Natural killer cell (primary cell): ENCODE measurements around the gene LRRC74B. TPM values are rescaled to one million over a fixed set of nuclear protein-coding genes. Genes with fewer than 3 reads are reported as not detected.

Source experiments
- ATAC-seq, 3 donors: fragments of 150-1000 bp in 2 of 3; fragments of 200-7000 bp in 1 of 3; cut with Tn5 transposase; 1 replicate in 1 of 3; 2 replicates in 2 of 3; pipeline ENCODE4 v1.10.0; 2021; ENCODE audit warnings: mild to moderate bottlenecking in 2 of 3, moderate library complexity in 2 of 3
- DNase-seq, 2 donors: peaks; one replicate each; pipeline versions ENCODE4 v3.0.0 to v3.0.0-alpha.2; 2013 to 2021; ENCODE audit warnings: mixed read lengths in 1 of 2
- H3K27ac ChIP-seq: one replicate; pipeline ENCODE4 v1.5.1; 2013; ENCODE audit warnings: mild to moderate bottlenecking, low read length
- H3K27me3 ChIP-seq: one replicate; pipeline ENCODE4 v1.6.1; 2013; ENCODE audit warnings: low read length; ENCODE audit not compliant: control insufficient read depth, insufficient read depth
- H3K36me3 ChIP-seq: one replicate; pipeline ENCODE4 v1.6.1; 2013; ENCODE audit warnings: low read length; ENCODE audit not compliant: control insufficient read depth, insufficient read depth
- H3K4me1 ChIP-seq: one replicate; pipeline ENCODE4 v1.6.1; 2013; ENCODE audit warnings: low read length; ENCODE audit not compliant: control insufficient read depth, insufficient read depth
- H3K4me3 ChIP-seq: one replicate; pipeline ENCODE4 v1.5.1; 2013; ENCODE audit warnings: low read length
- H3K9me3 ChIP-seq: one replicate; pipeline ENCODE4 v1.6.1; 2013; ENCODE audit warnings: low read length; ENCODE audit not compliant: control insufficient read depth, insufficient read depth
- H3K27ac Mint-ChIP-seq, 2 donors: one replicate each; pipeline ENCODE4 v1.8.0; 2022; ENCODE audit warnings: mild to moderate bottlenecking in 2 of 2, mixed read lengths in 2 of 2, moderate library complexity in 1 of 2
- H3K27me3 Mint-ChIP-seq, 2 donors: one replicate each; pipeline ENCODE4 v1.8.0; 2022; ENCODE audit warnings: low read depth in 2 of 2, mixed read lengths in 2 of 2
- H3K36me3 Mint-ChIP-seq: one replicate; pipeline ENCODE4 v1.8.0; 2022; ENCODE audit warnings: mixed read lengths
- H3K4me1 Mint-ChIP-seq, 2 donors: one replicate each; pipeline ENCODE4 v1.8.0; 2022; ENCODE audit warnings: mixed read lengths in 2 of 2
- H3K4me3 Mint-ChIP-seq: one replicate; pipeline ENCODE4 v1.8.0; 2022; ENCODE audit warnings: mild to moderate bottlenecking, moderate library complexity, mixed read lengths
- H3K9me3 Mint-ChIP-seq, 2 donors: one replicate each; pipeline ENCODE4 v1.8.0; 2022; ENCODE audit warnings: mixed read lengths in 2 of 2
- WGBS: methylation state at CpG from one replicate; pipeline ENCODE4 v1.1.7; 2013; ENCODE audit warnings: missing lambda C conversion rate; ENCODE audit not compliant: insufficient coverage; 5-methylcytosine and 5-hydroxymethylcytosine counted together
- intact Hi-C: fragments of 100-400 bp; cut with micrococcal nuclease; formaldehyde crosslinking; loops from one replicate; pipeline ENCODE4 v1.14.2; 2022
- total RNA-seq, 4 donors: library from RNA; stranded (reverse); fragments of 120-200 nt in 1 of 4; gene quantifications; one replicate each; pipeline versions ENCODE4 v1.2.3 to v1.2.4, GENCODE V29; 2013 to 2022
- TF ChIP-seq, protein P1 (sequence below): fragments of 200-600 bp; IDR thresholded peaks from one replicate; pipeline ENCODE4 v1.8.0; 2022; ENCODE audit warnings: antibody characterized with exemption

The LRRC74B gene
- total RNA-seq, 3 donors from 2014 or later (not counting 1 experiment from before 2014, with no cell fraction given), result 0.11 TPM; not detected in 2

DNA sequence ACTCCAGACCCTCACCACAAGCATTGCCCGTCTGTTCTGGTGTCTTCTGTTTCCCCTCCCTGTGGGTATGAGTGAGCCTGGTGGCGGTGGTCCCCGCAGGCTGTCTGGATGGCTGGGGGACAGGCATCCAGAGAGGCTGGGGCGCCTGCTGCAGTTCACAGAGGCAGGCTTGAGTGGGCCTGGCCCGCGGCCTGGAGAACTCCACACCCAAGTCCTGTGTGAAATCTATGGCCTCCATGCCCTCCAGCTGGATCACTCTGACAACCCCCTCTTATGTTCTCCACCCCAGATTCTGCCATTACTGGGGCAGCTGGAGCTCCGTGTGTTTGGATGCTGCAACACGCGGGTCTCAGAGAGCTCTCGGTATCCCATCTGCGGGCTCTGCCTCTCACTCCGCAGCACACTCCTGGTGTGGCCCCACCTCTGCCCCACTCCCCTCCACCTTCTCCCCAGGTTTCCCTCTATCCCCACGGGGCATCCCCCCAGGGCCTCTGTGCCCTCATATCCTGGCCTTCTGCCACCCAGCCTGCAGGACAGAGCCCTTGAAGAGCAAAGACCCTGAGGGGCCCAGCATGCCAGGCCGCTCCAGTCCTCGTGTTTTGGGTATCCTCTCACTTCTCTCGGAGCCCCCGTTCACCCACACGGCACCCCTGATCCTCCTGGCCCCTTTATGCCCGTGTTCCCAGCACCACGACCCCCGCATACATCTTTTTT lies 31.3 kb downstream of the LRRC74B start:
- no peak overlapping the region for H3K4me3 ChIP-seq
- no peak overlapping the region for H3K27ac ChIP-seq
- no peaks in the 10 kb centered on the region for H3K9me3 ChIP-seq
- H3K36me3 ChIP-seq, result no peaks in the 10 kb centered on the region
- H3K36me3 Mint-ChIP-seq, result no peaks in the 10 kb centered on the region
- H3K27ac Mint-ChIP-seq, result no peak overlapping the region
- no peaks in the 10 kb centered on the region for H3K9me3 Mint-ChIP-seq
- ATAC-seq (no peak), DNase-seq (no peak)
- no peak overlapping the region for H3K4me3 Mint-ChIP-seq
- TF ChIP-seq, protein P1, sequence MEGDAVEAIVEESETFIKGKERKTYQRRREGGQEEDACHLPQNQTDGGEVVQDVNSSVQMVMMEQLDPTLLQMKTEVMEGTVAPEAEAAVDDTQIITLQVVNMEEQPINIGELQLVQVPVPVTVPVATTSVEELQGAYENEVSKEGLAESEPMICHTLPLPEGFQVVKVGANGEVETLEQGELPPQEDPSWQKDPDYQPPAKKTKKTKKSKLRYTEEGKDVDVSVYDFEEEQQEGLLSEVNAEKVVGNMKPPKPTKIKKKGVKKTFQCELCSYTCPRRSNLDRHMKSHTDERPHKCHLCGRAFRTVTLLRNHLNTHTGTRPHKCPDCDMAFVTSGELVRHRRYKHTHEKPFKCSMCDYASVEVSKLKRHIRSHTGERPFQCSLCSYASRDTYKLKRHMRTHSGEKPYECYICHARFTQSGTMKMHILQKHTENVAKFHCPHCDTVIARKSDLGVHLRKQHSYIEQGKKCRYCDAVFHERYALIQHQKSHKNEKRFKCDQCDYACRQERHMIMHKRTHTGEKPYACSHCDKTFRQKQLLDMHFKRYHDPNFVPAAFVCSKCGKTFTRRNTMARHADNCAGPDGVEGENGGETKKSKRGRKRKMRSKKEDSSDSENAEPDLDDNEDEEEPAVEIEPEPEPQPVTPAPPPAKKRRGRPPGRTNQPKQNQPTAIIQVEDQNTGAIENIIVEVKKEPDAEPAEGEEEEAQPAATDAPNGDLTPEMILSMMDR, result no peak
- 90% methylated on average over 21 of the region's 21 CpGs for WGBS
- no peaks in the 10 kb centered on the region for H3K4me1 ChIP-seq
- H3K27me3 Mint-ChIP-seq, result no peaks in the 10 kb centered on the region
- intact Hi-C loops, result no loop called here
- no peaks in the 10 kb centered on the region for H3K27me3 ChIP-seq
- no peaks in the 10 kb centered on the region for H3K4me1 Mint-ChIP-seq

DNA sequence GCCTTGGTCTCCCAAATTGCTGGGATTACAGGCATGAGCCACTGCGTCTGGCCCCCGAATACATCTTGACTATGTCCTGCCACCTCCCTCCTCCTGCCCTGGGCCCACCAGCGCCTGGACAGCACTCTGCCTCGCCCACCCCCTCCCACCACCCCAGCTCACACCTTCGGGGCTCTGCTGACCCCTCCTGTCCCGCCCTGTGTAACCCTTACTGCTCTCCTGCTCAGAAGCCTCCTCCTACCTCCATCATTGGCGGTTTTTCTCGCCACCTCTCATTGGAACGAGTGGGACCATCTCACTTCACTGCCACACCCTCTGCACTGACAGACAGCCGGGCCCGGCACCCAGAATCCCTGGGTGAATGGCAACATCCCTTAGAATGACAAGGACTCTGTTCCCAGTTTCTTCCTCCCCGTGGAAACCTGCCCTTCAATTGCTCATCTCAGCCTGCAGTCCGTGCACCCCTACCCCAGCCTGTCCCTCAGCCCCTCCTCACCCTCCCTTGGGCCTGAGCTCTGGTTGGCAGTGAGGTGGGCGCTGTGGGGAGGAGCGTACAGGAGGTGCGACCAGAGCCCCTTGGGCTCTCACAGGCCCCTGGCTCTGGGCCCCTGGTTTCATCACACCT lies 32.2 kb downstream of the LRRC74B start:
- no peaks in the 10 kb centered on the region for H3K4me1 Mint-ChIP-seq
- TF ChIP-seq, protein P1, result no peak
- no peaks in the 10 kb centered on the region for H3K27me3 Mint-ChIP-seq
- H3K36me3 Mint-ChIP-seq, result no peaks in the 10 kb centered on the region
- intact Hi-C loops, result no loop called here
- DNase-seq (no peak), ATAC-seq (no peak)
- H3K27ac ChIP-seq, result no peak overlapping the region
- 79% methylated on average over 16 of the region's 16 CpGs for WGBS
- no peaks in the 10 kb centered on the region for H3K27me3 ChIP-seq
- H3K4me3 Mint-ChIP-seq, result no peak overlapping the region
- no peaks in the 10 kb centered on the region for H3K36me3 ChIP-seq
- no peak overlapping the region for H3K4me3 ChIP-seq
- no peaks in the 10 kb centered on the region for H3K9me3 ChIP-seq
- no peaks in the 10 kb centered on the region for H3K9me3 Mint-ChIP-seq
- H3K4me1 ChIP-seq, result no peaks in the 10 kb centered on the region
- no peak overlapping the region for H3K27ac Mint-ChIP-seq

DNA sequence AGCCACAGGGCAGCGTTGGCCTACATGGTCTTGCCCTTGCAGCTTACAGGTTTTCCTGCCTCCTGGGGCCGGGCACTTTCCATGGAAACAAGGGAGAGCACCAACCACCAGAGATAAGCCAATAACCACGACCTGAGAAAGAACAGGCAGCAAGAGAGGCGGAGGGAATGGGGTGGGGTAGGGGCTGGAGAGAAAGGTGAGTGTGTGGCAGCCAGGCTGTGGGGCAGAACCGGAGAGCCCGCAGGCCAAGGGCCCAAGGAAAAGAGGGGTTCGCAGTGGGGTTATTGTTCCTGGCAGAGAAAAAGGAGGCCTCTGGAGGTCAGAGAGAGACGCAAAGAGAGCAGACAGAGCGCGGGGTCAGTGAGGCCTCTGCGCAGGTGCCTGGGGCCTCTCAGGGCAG lies 33.2 kb downstream of the LRRC74B start:
- 89% methylated on average over 11 of the region's 11 CpGs for WGBS
- H3K4me3 ChIP-seq, result no peak overlapping the region
- TF ChIP-seq, protein P1, result no peak
- no peak for DNase-seq
- H3K4me1 ChIP-seq, result no peaks in the 10 kb centered on the region
- no peaks in the 10 kb centered on the region for H3K36me3 Mint-ChIP-seq
- no peaks in the 10 kb centered on the region for H3K27me3 ChIP-seq
- no peaks in the 10 kb centered on the region for H3K27me3 Mint-ChIP-seq
- H3K36me3 ChIP-seq, result no peaks in the 10 kb centered on the region
- no peaks in the 10 kb centered on the region for H3K4me1 Mint-ChIP-seq
- intact Hi-C loops, result no loop called here
- no peak for ATAC-seq
- H3K9me3 ChIP-seq, result no peaks in the 10 kb centered on the region
- H3K27ac Mint-ChIP-seq, result no peak overlapping the region
- no peak overlapping the region for H3K4me3 Mint-ChIP-seq
- H3K27ac ChIP-seq, result no peak overlapping the region
- H3K9me3 Mint-ChIP-seq, result no peaks in the 10 kb centered on the region
